ENCODE data around the gene ANKDD1B.

ANKDD1B gene

GRCh38 chr5:75707911-75708509 lies 96.8 kb downstream of the ANKDD1B start:
- no peak for DNase-seq (ENCODE audit: low read depth)

GRCh38 chr5:75710637-75711036 lies 99.4 kb downstream of the ANKDD1B start:
- DNase-seq (ENCODE audit: low read depth), result no peak

GRCh38 chr5:75711151-75711550 lies 99.9 kb downstream of the ANKDD1B start:
- DNase-seq (ENCODE audit: low read depth), result no peak

- no peak for DNase-seq (ENCODE audit: low read depth)
These were observed 100.8 kb downstream of the ANKDD1B start for GRCh38 chr5:75712091-75712490.

DNA sequence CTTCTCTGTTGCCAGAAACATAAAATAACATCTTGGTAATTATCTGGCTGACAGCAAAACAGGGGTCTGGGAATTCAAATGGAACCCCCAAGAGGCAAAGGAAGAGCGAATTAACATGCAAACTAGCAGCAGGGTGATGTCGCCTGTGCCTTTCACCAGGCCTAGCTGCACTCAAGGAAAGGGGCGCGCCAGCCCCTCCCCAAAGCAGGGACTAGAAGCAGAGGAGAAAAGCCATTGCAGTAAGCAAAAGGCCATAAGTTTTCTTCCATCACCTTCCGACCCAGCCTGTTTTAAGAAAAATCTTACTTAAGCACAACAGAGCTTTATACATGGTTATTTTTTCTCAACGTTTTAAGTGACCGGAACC lies 105.4 kb downstream of the ANKDD1B start:
- DNase-seq (ENCODE audit: low read depth), result no peak

DNA sequence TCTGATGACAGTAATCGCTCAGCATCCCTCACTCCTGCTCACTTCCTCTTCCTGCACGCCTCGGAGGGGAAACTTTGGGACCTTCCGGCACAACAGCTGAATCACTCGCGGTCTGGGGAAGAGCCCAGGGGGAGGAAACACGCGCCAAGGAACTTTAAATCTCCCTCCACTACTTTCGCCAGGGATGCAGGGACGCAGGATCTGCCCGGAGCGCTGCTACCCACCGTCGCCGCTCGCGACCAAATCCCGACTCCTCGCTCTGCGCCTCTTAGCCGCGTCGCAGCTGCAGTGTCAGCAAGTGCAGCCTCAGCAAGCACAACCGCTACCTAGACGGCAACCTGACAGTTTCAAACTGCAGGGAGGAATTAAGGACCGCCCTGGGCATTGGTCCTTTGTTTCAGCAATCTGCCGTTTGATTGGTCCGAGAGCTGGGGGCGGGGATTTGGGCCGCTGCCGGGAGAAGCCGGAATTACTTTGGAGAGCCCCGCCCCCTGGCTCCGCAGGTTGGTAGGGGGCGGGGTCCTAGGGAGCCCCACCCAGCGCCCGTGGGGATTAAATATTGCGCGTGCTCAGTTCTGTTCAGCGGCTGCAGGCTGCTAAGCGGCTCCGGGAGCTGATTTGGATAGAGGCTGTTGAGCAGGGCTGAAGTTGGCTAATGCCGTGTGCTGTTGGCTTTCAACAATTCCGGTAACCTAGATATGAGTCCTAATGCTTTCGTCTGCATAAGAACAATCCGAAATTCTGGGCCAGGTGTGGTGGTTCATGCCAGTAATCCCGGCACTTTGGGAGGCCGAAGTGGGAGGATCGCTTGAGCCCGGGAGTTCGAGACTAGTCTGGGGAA lies 106.0 kb downstream of the ANKDD1B start, which contains the start of gene POC5:
Gene POC5, minus strand, starts transcription at position 356 of the 841 bp plus-strand sequence. CDS start 4,500 bp downstream, outside the sequence.
- DNase-seq (ENCODE audit: low read depth), result peak; percentile 97

GRCh38 chr5:75720882-75721281 lies 109.6 kb downstream of the ANKDD1B start:
- no peak for DNase-seq (ENCODE audit: low read depth)
